Stimulated activated CD8-positive, alpha-beta memory T cell treated with anti-CD3 and anti-CD28 coated beads, Interleukin-2, amount 100 ng/mL, for 1 hour (primary cell): ENCODE results near the gene YTHDF1.

Experiments used
- DNase-seq, 2 donors: peaks; one replicate each; pipeline ENCODE4 v3.0.0-alpha.2; 2020; ENCODE audit warnings: low read depth in 2 of 2

YTHDF1 gene

DNA sequence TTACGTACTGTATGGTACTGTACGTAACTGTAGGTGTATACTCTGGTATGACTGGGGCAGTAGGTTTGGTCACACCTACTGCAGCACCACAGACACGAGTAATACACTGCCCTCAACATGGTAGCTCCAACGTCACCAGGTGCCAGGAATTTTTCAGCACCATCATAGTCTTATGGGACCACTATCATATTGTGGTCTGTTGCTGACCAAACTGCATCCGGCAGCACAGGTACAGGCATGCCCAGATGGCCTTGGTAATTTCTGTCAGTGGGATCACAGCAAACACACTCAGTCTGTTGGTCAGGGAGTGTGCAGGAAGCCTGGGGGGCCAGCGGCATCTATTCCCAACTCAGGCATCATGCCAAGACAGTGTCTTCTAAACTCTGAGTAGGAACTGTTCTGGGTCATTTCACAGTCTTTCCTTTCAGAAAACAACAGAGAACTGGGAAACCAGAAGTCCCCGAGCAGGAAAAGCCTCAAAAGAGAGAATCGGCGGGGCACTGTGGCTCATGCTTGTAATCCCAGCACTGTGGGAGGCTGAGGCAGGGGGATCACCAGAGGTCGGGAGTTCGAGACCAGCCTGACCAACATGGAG lies 5.8 kb downstream of the YTHDF1 start:
- DNase-seq, result no peak

DNA sequence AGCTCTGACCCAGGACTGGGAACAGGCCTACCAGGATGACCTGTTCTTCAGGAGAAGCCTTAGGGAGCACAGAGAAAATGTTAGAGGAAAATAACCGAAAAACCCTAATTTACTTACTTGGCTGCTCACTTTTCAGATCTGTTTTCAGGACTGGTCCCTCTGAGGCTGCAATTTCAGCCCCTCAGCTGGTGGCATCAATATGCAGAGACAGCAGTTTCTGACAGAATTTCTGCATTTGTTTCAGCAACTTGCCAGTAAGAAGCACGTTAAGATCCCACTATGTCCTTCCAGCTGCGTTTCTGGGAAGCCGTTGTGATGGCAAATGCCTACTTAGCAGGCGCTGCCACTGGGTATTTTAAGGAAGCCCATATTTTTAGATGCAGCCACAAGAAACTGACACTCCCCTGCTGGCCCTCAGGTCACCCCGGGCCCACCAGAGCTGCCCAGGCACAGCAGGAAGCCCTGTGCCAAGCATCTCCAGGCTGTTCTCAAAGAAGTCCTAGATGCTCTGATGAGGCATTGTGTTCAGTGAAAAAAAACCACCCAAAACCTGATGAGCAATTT lies 7.5 kb downstream of the YTHDF1 start:
- no peak for DNase-seq

DNA sequence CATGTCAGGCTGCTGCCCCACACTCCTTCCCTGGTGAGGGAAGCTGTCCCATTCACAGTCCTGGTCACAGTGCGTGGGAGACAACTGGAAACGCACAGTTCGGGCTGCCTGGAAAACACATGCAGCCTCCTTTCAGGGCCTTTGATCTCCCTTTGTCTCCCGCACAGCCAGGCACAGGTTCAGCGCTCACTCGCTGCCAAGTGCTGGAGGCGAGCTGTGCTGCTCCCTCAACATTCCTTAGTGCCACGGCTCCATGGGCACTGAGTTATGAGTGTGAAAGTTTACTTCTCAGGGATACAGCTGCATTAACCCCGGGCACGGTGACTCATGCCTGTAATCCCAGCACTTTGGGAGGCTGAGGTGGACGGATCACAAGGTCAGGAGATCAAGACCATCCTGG lies 9.1 kb downstream of the YTHDF1 start:
- no peak for DNase-seq

DNA sequence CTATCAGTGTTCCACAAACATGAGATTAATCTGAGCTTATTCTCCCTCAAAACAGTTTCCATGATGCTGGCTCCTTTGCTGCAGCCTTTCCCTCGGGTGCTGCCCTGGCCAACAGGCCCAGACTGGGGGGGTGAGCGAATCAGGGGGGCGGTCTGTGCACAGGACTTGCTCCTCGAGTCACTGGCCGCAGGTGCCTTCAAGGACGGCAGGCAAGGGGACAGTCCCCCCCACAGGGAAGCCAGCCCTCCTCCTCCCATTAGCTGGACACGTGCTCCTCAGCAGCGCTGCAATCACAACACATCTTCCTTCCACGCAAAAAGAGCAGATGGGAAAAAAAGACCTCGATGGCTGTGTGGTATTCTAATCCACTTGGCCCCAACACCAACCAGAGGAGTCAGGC lies 10.0 kb downstream of the YTHDF1 start:
- no peak for DNase-seq

DNA sequence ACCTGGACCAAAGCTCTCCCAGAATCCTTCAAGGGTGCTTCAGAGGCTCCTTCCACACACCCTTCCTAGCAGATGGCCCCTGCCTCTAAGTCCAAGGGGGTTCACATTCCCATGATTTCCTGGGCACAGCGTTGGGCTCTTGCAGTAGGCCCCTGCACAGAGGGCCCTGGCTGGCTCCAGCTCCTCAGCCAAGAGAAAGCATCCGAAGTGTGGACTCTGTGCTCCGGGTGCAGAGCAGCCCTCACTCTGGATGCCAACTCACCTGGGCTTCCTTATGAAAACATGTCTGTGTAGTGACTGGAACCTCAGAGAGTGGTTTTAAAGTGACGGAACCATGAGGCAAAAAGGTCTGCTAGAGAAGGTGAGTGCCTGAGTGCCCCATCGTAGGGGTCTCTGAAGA lies 11.6 kb downstream of the YTHDF1 start:
- DNase-seq, result no peak

DNA sequence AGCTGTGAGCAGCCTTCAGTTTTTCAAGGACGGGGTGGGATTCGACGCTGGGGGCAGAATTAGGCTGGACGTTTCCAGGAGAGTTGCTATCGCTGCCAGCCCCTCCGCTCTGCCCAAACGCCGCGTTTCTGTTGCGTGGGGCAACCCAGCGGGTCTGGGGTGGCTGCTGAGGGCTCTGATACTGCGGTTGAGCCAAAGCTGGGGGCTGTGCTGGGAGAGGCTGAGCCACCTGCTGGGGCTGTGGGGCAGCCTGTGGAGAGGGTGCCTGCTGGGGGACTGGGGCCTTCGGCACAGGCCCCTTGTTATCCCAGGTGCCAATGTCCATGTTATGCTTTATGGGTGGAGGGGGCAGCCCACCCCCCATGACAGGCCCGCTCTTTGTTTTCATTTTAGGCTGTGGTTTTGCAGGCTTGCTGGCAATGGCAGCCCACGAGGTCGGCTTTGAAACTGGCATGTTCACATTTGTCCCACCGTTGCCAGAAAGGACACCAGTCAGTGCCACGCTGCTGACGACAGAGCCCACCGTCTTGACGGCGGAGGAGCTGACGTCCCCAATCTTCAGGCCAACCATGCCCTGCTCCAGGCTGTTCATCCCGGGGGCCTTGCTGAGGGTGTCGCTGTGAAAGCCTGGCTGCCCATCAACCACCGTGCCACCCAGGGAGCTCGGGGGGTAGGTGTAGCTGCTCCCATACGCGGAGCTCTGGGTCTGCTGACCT lies 13.0 kb downstream of the YTHDF1 start:
- no peak for DNase-seq

DNA sequence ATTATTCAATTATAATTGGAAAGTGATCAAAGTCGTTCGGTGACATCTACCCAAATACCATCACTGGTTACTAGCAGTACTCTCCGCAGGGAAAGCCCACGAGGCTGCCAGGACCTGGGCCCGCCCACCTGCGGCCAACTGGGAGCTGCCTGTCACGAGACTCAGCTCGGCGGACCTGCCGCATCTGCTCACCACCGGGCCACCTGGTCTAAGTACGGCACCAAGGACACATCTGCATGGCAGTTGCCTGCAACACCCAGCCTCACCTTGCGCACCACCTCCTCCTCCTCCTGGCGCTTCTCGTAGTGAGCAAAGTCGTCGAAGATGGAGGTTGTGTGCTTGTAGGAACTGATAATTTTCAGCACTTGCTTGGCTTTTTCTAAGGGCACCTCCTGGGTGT lies 13.9 kb downstream of the YTHDF1 start:
- DNase-seq, result no peak

DNA sequence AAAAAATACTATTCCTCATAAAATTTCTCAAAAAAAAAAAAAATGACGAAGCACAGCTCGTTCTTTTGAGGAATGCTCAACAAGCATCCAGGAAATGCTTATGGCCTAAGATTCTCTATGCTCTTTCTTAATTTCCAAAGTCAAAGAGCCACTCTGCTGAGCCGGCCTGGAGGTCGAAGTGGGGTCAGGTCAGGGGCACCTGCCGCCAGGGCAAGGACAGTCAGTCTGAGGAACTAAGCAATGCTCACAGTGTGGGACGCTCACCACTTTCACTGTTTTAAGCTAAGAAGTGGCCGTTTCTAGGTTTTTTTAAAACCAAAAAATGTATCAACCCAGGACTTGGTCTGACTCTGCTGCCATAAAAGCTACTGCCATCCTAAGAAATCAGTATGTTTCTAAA lies 17.3 kb downstream of the YTHDF1 start:
- DNase-seq, result no peak

DNA sequence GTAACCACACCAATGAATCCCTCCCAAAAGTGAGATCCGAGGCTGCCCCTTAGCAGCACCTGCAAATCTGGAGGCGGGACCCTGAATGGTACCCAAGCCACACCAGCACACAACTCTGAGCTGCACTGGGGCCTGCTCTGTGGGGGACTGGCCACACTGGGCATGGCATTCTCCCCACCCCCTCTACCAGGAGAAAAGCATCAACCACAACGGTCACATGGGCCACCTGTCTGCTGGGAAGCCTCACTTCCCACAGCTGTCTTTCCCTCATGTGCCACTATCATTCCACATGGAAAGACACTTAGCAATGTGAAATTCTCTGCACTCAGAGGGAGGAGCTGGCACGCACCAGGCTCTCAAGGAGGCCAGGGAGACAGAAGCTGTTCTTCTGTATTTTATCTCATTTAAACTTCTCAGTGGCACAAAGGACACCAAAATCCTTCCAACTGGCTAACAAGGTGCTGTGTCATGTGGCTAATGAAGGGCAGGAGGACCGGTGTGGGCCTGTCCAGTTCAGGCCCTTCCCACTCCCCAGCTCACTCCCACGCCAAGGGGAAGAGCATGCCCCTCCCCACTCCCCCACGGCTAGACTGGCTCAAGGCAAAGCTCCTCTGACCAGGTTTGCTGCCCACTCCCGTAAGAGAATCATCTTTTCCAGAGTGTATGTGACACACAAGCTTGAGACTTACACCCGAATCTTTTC lies 19.0 kb downstream of the YTHDF1 start:
- no peak for DNase-seq

DNA sequence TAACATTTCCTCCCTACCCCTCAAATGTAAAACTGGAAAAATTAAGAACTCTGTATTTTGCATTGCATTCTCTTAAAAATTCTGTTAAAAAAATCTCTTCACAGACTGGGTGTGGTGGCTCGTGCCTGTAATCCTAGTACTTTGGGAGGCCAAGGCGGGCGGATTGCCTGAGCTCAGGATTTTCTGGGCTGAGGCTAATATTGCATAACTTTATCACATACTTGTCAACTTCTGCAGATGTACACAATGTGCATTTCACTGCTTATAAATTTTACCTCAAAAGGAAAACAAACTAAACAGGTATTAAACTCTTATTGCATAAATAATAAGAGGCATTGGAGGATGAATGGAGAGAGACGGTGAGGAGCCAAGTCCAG lies 21.1 kb downstream of the YTHDF1 start:
- no peak for DNase-seq

DNA sequence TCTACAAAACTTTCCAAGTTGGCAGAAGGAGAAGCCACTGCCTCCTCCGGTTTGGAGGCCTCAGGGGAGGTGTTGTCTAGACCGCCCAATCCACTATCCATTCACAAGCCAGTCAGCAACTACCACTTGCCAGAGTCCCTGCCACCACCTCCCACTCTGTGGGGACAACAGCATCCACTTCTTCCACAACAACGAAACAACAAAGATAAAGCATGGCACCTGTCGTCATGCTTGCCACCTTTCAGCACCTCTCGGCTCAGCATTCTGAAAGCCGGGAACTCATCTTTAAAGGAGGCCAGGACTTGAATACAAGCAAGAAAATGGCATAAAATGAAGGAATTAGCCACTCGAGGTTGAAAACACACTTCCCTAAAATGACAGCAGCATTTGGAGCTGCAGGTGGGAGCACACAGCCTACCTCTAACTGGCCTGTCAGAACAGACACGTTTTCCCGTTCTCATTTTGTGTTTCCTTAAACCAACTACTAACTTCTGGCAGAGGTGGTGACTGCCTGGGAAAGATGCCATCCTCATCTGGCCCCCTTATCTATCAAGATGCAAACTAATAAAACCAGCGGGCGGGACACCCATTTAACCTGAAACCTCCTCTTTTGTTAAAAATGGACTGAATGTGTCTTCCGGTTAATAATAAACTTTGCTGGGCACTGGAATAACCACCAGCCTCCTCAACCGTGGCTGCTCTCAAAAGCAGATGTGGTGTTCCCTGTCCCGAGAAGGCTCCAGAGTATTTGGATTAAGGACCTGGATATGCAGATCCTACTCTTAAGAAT lies 21.7 kb downstream of the YTHDF1 start:
- no peak for DNase-seq

DNA sequence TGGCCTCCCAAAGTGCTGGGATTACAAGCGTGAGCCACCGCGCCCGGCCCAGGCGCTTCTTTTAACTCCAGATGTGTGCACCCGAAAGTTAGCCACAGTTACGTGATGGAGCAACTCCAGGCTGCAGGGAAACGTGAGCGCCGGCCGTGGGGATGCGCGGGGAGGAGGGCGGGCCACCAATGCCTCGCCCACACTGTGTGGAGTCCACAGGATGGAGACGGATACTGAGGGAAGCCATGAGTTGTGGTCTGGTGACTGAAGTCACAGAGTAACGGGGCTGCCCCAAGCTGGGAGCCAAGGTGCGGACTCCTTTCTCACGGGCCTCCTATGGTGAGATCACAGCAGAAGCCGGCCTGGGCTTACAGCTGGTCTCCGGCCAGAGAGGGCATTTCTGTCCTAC lies 23.2 kb downstream of the YTHDF1 start:
- no peak for DNase-seq

DNA sequence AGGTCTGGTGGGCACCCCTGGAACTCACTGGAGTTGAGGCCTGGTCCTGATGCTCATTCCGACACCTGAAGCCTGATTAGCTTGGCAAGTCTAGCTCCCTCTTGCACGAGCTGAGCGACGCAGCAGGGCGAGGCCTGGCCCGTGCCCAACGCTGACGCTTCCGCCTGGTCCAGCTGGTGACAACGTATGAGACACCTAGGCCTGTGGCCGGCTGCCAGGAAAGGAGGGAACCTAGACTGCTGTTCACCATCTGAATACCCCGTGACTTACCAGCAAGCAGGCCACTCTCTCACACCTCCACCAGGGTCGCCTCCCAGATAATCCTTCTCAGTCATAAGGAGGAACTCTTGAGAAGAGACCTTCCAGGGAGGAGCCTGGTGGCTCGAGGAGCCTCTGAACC lies 24.5 kb downstream of the YTHDF1 start:
- no peak for DNase-seq

DNA sequence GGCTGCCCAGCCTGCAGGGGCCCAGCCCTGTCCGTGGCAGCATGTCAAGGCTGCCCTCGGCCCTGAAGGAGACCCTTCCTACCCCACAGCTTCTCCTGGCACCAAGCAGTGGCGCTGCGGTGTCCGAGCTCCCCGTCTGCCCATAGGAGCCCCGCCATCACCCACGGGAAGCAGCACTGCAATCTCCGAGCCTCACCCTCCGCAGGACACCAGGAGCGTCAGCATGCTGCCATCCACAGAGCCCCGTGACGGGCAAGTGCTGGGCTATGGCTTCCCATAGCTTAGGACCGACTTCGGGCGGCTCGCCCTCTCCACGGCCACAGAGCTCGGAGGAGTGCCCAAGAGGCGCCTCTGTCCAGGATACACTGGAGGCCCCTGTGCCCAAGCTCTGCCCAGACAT lies 25.1 kb downstream of the YTHDF1 start:
- no peak for DNase-seq

DNA sequence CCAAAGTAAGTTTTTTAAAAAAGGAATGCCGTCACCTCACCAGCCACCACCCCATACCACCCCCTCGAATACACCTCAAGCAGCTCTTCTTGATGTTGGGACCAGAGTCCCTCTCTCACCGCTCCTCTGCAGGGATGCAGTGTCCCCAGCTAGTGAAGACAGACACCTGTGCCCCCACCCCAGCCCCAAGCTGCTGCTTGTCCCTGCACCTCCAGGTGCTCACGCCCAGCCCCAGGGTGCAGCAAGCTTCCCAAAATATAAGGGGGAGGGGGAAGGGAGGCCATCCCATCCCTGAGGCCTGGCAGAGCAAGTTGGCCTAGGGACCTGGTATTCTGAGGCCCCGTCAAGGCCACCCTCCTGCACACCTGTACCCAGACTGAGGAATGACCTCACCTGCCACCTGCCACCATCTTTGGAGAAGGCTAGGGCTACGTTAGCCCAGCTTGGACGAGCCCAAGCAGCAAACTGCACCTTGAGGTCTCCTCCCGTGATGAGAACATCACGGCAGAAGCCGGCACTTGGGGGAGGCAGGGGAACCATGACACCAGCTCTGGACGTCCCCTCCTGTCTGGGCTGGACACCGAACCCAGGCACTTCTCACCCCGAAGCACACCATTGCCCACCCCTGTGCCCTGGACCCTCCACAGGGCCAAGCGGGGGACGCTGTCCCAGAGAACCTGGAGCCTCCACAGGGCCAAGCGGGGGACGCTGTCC lies 25.9 kb downstream of the YTHDF1 start:
- no peak for DNase-seq

DNA sequence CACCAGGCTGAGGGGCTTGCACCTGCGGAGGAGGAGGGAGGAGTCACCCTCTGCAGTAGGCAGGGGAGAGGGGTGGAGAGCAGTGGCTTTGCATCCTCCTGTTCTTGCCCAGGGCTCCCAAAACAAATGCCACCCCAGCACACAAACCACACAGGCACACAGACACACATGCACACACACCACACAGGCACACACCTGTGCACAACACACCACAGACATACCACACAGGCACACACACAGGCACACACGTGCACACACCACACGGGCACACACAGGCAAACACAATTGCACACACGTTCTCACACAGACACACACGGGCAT lies 26.6 kb downstream of the YTHDF1 start:
- no peak for DNase-seq

DNA sequence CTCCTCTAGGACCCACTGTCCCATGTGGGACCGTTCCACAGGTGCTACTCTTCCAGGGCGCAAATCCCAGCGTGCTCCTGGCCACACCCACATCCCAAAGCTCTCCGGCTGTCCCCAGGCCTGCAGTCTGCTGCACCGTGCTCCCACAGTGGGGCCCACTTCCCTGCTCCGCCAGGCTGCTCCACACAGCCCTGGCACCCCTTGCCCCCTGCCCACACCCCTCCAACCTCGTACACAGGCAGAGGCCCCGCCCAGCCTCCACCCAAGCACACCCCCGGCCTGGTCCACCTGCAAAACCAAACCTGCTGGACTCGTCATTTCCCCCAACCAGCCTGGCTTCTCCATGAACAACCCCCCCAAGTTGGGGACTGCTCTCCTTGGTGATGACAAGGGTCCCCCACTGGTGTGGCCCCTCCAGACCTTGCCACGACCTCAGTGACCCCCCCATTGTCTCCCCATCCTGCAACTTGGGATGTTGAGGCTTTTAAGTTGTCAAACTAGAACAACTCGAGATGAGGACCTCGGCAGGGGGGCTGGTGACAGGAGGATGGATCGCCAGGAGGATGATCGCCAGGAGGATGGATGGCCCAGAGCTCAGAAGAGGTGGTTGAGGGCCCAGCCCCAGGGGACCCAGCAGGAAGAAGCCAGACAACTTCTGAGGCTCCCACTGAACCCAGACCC lies 27.1 kb downstream of the YTHDF1 start:
- no peak for DNase-seq

DNA sequence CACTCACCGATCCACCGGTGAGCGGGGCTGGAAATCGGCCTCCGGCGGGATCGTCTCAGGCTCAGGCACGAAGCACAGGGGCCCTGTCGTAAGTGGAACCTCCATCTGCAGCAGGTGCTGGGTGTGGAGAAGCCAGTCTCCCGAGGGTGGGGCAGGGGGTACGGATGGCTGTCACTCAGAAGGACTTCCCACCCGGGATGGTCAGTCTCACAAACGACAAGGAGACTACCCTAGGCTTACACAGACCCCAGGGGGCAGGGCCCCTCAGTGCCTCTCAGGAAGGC lies 27.8 kb downstream of the YTHDF1 start:
- DNase-seq, result no peak

DNA sequence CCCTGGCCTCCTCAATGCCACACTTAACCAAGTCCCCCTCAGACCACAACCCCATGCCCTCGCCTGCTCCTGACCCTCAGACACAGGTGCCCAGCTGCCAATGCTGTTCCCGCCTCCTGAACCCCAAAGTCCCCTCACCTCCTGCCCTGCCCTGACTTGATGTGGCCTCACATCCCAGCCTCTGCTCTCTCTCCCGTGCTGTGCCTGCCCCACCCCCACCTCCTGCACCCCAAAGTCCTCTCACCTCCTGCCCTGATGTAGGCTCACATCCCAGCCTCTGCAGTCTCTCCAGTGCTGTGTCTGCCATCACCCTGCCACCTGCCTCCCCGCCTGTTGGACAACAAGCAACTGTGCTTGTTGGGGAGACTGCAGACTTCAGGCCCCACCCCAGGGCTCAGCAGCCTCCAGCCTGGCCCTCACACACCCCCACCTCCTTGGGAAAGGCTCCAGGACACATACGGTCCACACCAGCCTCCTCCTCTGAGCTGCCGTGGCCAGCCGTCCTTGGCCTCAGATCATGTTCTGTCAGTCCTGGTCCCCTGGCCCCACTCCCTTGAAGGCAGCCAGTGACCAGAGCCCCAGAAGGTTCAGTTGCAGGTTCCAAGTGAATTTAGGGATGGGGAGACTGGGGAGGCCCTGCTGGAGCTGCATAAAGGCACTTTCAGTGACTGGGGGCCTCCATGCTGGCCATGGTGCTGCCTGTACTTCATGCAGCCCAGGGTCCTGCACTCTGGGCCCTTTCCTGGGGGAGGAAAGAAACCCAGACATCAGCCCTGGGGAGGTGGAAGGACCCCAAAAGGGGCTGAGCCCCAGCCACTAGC lies 28.4 kb downstream of the YTHDF1 start:
- DNase-seq, result no peak

DNA sequence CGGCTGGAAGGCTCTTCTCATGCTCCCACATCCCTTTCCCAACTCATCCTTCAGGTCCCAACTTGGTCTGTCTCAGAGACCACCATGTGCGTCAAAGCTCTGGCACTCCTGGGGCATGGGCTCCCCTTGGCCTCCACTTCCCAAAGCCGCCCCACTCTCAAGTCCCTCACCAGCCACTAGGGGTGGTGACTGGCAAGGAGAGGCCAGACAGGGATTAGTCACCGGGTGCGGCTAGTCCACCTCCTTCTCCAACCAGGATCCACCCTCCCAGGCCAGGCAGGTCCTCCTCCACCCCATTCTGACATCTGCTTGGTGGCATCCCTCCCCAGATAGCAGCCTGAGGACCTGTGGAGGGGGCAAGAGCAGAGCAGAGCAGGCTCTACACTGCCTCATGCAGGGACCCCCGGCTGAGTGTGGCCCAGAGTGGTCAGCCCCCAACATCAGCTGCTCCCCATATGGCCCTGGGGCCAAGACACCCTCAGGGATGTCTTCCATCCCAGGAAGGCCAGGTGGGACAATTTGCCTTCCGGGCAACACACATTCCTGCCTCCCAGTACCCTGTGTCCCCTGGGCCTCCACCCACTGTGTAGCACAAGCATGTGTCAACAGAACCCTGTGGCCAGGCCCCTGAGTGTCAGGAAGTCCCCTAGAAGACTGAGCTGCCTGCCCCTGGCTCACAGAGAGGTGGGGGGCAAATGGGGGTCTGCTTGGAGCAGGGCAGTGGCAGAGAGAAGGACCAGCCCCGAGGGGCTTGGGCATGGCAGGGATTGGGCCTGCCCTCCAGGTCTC lies 29.2 kb downstream of the YTHDF1 start:
- no peak for DNase-seq
